Measurements from ENCODE around the gene AMPD3. TPM values are rescaled to one million over a fixed set of nuclear protein-coding genes. Genes with fewer than 3 reads are reported as not detected.
A peak's percentile ranks its signal among the peaks of the same experiment; 100 is the strongest.

AMPD3 gene
- total RNA-seq, 1 experiment from 2014 or later: 5.9 TPM

DNA sequence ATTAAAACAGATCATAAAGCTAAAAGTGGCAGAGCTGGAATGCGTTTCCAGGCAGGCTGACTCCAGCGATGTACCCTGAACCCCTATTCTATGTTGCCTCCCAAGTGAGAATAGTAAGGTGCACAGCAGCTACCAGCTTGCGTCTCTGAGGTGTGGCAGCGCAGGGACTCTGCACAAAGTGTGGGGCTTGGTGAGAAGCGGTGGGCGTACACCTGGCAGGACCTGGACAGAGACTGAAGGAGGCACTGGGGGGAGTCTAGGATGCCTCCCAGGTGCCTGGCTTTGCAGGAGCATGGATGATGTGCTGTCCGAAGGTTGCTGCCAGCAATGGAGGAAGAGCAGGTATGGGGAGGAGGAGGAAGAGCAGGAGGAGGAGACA is 42.9 kb downstream of the AMPD3 start:
- Histone ChIP-seq H2BK12ac (ENCODE audit: insufficient read length, low read depth, low read length) (no peak overlapping the region), H3K18ac (ENCODE audit: insufficient read length, low read depth, low read length) (no peak overlapping the region), H3K9ac (ENCODE audit: extremely low read depth, insufficient read length, low read length) (no peak overlapping the region), H3K23ac (ENCODE audit: insufficient read length, low read depth, low read length) (no peak overlapping the region), H3K23me2 (ENCODE audit: insufficient read length, low read depth, low read length, poor library complexity, severe bottlenecking) (no peaks in the 10 kb centered on the region), H4K5ac (ENCODE audit: insufficient read length, low read depth, low read length) (no peak overlapping the region), H3K4me2 (ENCODE audit: insufficient read depth, insufficient read length, low read length) (no peak overlapping the region), H3K79me2 (ENCODE audit: insufficient read depth, low read length) (no peaks in the 10 kb centered on the region), H3K4me1 (ENCODE audit: insufficient read depth, low read length) (0 out of 2 replicates have a peak, but pooled peaks cover 2% of the 10 kb centered on the region), H4K8ac (replicated peaks; ENCODE audit: insufficient read length, low read depth, low read length) (no peak overlapping the region), H3K27ac (ENCODE audit: insufficient read length, low read depth, low read length) (no peak overlapping the region), H2BK120ac (ENCODE audit: low read depth, low read length, poor library complexity, severe bottlenecking) (no peak overlapping the region), H3T11ph (ENCODE audit: low read length) (no peak overlapping the region), H4K20me1 (ENCODE audit: control insufficient read depth, insufficient read depth, insufficient read length) (no peaks in the 10 kb centered on the region), H2BK5ac (ENCODE audit: insufficient read length, low read length) (no peak overlapping the region), H3K79me1 (ENCODE audit: insufficient read depth, low read depth, low read length, poor library complexity, severe bottlenecking) (no peaks in the 10 kb centered on the region), H3K4ac (ENCODE audit: low read depth, low read length) (no peak overlapping the region), H3K9me3 (ENCODE audit: control insufficient read depth, low read depth, low read length) (no peaks in the 10 kb centered on the region), H2AK5ac (ENCODE audit: insufficient read length, low read length) (no peak overlapping the region), H3K14ac (ENCODE audit: insufficient read depth, low read length) (no peak overlapping the region), H4K91ac (ENCODE audit: insufficient read length, low read depth, low read length) (no peak overlapping the region), H3K27me3 (ENCODE audit: insufficient read depth, low read length) (no peaks in the 10 kb centered on the region), H2AFZ (ENCODE audit: low read length) (no peak overlapping the region), H2BK15ac (ENCODE audit: low read depth, low read length) (no peak overlapping the region), H2BK20ac (ENCODE audit: low read depth, low read length, poor library complexity, severe bottlenecking) (no peak overlapping the region), H3K56ac (ENCODE audit: insufficient read length, low read depth, low read length) (no peak overlapping the region)
- Mint-ChIP-seq H3K4me3 (no peak overlapping the region), H3K4me1 (peaks cover 8 to 24% of the 10 kb centered on the region in 2 experiments), H3K27me3 (ENCODE audit: low read depth) (no peaks in the 10 kb centered on the region), H3K36me3 (ENCODE audit: insufficient read depth in 1 of 3, low read depth in 3 of 3) (peaks cover 11 to 20% (median 20%) of the 10 kb centered on the region in 3 experiments), H3K27ac (peak overlapping the region in 2 of 3 experiments; percentile 59 to 82; a peak in 3 of 7 replicates), H3K9me3 (no peaks in the 10 kb centered on the region)
- TF ChIP-seq, protein P1, sequence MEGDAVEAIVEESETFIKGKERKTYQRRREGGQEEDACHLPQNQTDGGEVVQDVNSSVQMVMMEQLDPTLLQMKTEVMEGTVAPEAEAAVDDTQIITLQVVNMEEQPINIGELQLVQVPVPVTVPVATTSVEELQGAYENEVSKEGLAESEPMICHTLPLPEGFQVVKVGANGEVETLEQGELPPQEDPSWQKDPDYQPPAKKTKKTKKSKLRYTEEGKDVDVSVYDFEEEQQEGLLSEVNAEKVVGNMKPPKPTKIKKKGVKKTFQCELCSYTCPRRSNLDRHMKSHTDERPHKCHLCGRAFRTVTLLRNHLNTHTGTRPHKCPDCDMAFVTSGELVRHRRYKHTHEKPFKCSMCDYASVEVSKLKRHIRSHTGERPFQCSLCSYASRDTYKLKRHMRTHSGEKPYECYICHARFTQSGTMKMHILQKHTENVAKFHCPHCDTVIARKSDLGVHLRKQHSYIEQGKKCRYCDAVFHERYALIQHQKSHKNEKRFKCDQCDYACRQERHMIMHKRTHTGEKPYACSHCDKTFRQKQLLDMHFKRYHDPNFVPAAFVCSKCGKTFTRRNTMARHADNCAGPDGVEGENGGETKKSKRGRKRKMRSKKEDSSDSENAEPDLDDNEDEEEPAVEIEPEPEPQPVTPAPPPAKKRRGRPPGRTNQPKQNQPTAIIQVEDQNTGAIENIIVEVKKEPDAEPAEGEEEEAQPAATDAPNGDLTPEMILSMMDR (conservative IDR thresholded peaks at IDR 0.05): no peak
- DNase-seq: peak; percentile 23
- whole genome bisulfite sequencing (ENCODE audit: extremely low coverage, insufficient read length, low lambda C conversion rate): no CpG with 5 or more reads among the region's 7 CpGs
